SK-N-SH (cell line): ENCODE results near the gene NFASC.

Experiments used
- CHD2 ChIP-seq: fragments of 150-350 bp; IDR thresholded peaks from 2 replicates; pipeline ENCODE4 v1.6.1; 2018; ENCODE audit warnings: low read length; ENCODE audit not compliant: partially characterized antibody
- CTCF ChIP-seq: fragments of 200-600 bp; sonication (generic); IDR thresholded peaks from 2 replicates; pipeline ENCODE4 v1.6.1; 2017; ENCODE audit warnings: antibody characterized with exemption, mild to moderate bottlenecking, moderate library complexity
- EP300 ChIP-seq, 2 experiments: IDR thresholded peaks; 2 replicates each; pipeline versions ENCODE4 v1.4.0 to v1.6.1; 2012; ENCODE audit warnings: borderline replicate concordance in 1 of 2, low read depth in 1 of 2, low read length in 1 of 2
- FOSL2 ChIP-seq: IDR thresholded peaks from 2 replicates; pipeline ENCODE4 v1.4.0; 2012; ENCODE audit warnings: low read depth, mild to moderate bottlenecking, moderate library complexity, borderline replicate concordance
- FOXJ3 ChIP-seq: sonication (generic); formaldehyde crosslinking; IDR thresholded peaks from 2 replicates; pipeline ENCODE4 v1.5.1; 2020; ENCODE audit warnings: mild to moderate bottlenecking, missing genetic modification reagents
- GABPA ChIP-seq: IDR thresholded peaks from 2 replicates; pipeline ENCODE4 v1.4.0; 2012; ENCODE audit warnings: low read depth, mild to moderate bottlenecking
- GATA2 ChIP-seq: sonication (generic); formaldehyde crosslinking; IDR thresholded peaks from 2 replicates; pipeline ENCODE4 v1.5.0; 2020; ENCODE audit warnings: mild to moderate bottlenecking, missing genetic modification reagents
- NFIC ChIP-seq: IDR thresholded peaks from 2 replicates; pipeline ENCODE4 v1.4.0; 2012; ENCODE audit warnings: borderline replicate concordance
- POLR2AphosphoS5 ChIP-seq: IDR thresholded peaks from 2 replicates; pipeline ENCODE4 v1.6.1; 2012; ENCODE audit warnings: low read depth, low read length
- RAD21 ChIP-seq: IDR thresholded peaks from 2 replicates; pipeline ENCODE4 v1.6.1; 2012; ENCODE audit warnings: mild to moderate bottlenecking, low read length
- RXRA ChIP-seq: IDR thresholded peaks from 2 replicates; pipeline ENCODE4 v1.4.0; 2012; ENCODE audit warnings: low read depth, mild to moderate bottlenecking, borderline replicate concordance
- SMC3 ChIP-seq: IDR thresholded peaks from 2 replicates; pipeline ENCODE4 v1.6.1; 2012; ENCODE audit warnings: low read depth, low read length, improper control_type of control experiment
- TAF1 ChIP-seq: IDR thresholded peaks from 2 replicates; pipeline ENCODE4 v1.6.1; 2012; ENCODE audit warnings: low read depth, mild to moderate bottlenecking, low read length, moderate library complexity, borderline replicate concordance

DNA sequence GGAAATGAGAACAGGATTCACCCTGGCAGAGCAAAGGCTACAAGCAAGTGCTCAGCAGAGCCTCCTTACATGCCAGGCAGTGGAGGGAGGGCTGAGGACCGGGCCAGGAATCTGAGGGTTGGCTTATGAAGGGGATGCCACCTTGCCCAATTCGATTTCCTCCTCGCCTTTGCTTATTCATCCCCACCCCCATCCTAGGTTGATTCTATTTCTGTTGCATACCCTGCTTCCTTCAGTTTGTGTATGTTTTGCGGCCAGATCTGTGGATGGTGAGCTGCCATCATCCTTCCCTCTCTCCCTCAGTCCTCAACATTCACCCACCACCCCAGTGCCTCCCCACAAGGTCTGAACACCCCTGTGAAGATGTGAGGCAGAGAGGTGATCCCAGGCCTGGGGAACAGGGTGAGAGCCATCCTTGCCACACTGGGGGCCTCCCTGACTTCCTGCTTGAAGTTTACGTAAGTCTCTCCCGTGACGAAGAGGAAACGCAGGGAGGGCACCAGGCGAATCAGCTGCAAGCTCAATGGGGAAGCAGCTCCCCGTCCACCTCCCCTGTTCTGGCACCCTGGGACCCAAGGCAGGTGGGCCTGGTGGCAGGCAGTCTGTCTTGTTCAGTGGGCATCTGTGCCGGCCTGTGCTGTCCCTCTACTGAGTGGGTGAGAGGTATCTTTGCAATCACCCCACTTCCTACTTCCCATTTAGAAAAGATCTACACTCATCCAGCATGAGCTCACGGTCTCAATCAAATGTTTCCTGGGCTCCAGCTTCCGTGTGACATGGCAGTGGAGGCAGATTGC, 121.7 kb downstream of the NFASC start:
- TF ChIP-seq FOSL2: no peak
- TF ChIP-seq RAD21: no peak
- no peak for TF ChIP-seq CTCF
- no peak for TF ChIP-seq TAF1
- no peak for TF ChIP-seq FOXJ3 (CRISPR knock-in tag)
- TF ChIP-seq EP300 (IDR thresholded peaks at IDR 0.05; ENCODE audit: borderline replicate concordance in 1 of 2, low read depth in 1 of 2, low read length in 1 of 2): no peak
- no peak for TF ChIP-seq GABPA
- TF ChIP-seq GATA2 (CRISPR knock-in tag): no peak
- no peak for TF ChIP-seq POLR2AphosphoS5
- TF ChIP-seq CHD2: no peak
- TF ChIP-seq RXRA: no peak
- no peak for TF ChIP-seq SMC3
- TF ChIP-seq NFIC: no peak
